ENCODE measurements around the gene TDRD15.
"Not testable (repeated sequence)": the region's sequence is repeated elsewhere in the genome, so short reads cannot be mapped to it uniquely, and the experiment has no call there.

Gene TDRD15

GRCh38 chr2:21135585-21135984 lies 11.8 kb downstream of the TDRD15 start:
- no peak overlapping the region for H3K4me3 ChIP-seq (ENCODE audit: low read depth, low read length)
- no peak for DNase-seq (ENCODE audit: low read depth)

- H3K4me3 ChIP-seq (ENCODE audit: low read depth, low read length): no peak overlapping the region
- no peak for DNase-seq (ENCODE audit: low read depth)
These were observed 18.4 kb downstream of the TDRD15 start for GRCh38 chr2:21142149-21142548.

GRCh38 chr2:21146638-21147037 lies 22.9 kb downstream of the TDRD15 start:
- no peak overlapping the region for H3K4me3 ChIP-seq (ENCODE audit: low read depth, low read length)
- no peak for DNase-seq (ENCODE audit: low read depth)

GRCh38 chr2:21148718-21149117 lies 24.9 kb downstream of the TDRD15 start:
- no peak for DNase-seq (ENCODE audit: low read depth)
- H3K4me3 ChIP-seq (ENCODE audit: low read depth, low read length): no peak overlapping the region

GRCh38 chr2:21151234-21151633 lies 27.5 kb downstream of the TDRD15 start:
- not testable (repeated sequence) for DNase-seq (ENCODE audit: low read depth); H3K4me3 ChIP-seq (ENCODE audit: low read depth, low read length)

- no peak for DNase-seq (ENCODE audit: low read depth)
- H3K4me3 ChIP-seq (ENCODE audit: low read depth, low read length): no peak overlapping the region
These were observed 31.8 kb downstream of the TDRD15 start for GRCh38 chr2:21155365-21156136.

GRCh38 chr2:21161122-21161521 lies 37.4 kb downstream of the TDRD15 start:
- H3K4me3 ChIP-seq (ENCODE audit: low read depth, low read length): no peak overlapping the region
- no peak for DNase-seq (ENCODE audit: low read depth)

- DNase-seq (ENCODE audit: low read depth): no peak
- no peak overlapping the region for H3K4me3 ChIP-seq (ENCODE audit: low read depth, low read length)
These were observed 38.3 kb downstream of the TDRD15 start for GRCh38 chr2:21161832-21162614.

GRCh38 chr2:21162615-21162878 lies 38.8 kb downstream of the TDRD15 start:
- no peak for DNase-seq (ENCODE audit: low read depth)

GRCh38 chr2:21163213-21163612 lies 39.4 kb downstream of the TDRD15 start:
- H3K4me3 ChIP-seq (ENCODE audit: low read depth, low read length): no peak overlapping the region
- DNase-seq (ENCODE audit: low read depth): no peak

More at GRCh38 chr2:21162615-21162878, 38.8 kb downstream of the TDRD15 start:
- no peak overlapping the region for H3K4me3 ChIP-seq (ENCODE audit: low read depth, low read length)

GRCh38 chr2:21165350-21165749 lies 41.6 kb downstream of the TDRD15 start:
- DNase-seq (ENCODE audit: low read depth): no peak
- no peak overlapping the region for H3K4me3 ChIP-seq (ENCODE audit: low read depth, low read length)

- H3K4me3 ChIP-seq (ENCODE audit: low read depth, low read length): no peak overlapping the region
- DNase-seq (ENCODE audit: low read depth): no peak
These were observed 52.3 kb downstream of the TDRD15 start for GRCh38 chr2:21175895-21176646.

GRCh38 chr2:21181957-21182356 lies 58.2 kb downstream of the TDRD15 start:
- H3K4me3 ChIP-seq (ENCODE audit: low read depth, low read length): no peak overlapping the region
- DNase-seq (ENCODE audit: low read depth): no peak

- no peak for DNase-seq (ENCODE audit: low read depth)
- no peak overlapping the region for H3K4me3 ChIP-seq (ENCODE audit: low read depth, low read length)
These were observed 59.5 kb downstream of the TDRD15 start for GRCh38 chr2:21183306-21183705.

GRCh38 chr2:21183726-21184125 lies 60.0 kb downstream of the TDRD15 start:
- DNase-seq (ENCODE audit: low read depth): no peak
- H3K4me3 ChIP-seq (ENCODE audit: low read depth, low read length): no peak overlapping the region

- no peak overlapping the region for H3K4me3 ChIP-seq (ENCODE audit: low read depth, low read length)
- no peak for DNase-seq (ENCODE audit: low read depth)
These were observed 67.8 kb downstream of the TDRD15 start for GRCh38 chr2:21191535-21191934.
